Measurements from ENCODE around the gene PARP8.

The PARP8 gene

DNA sequence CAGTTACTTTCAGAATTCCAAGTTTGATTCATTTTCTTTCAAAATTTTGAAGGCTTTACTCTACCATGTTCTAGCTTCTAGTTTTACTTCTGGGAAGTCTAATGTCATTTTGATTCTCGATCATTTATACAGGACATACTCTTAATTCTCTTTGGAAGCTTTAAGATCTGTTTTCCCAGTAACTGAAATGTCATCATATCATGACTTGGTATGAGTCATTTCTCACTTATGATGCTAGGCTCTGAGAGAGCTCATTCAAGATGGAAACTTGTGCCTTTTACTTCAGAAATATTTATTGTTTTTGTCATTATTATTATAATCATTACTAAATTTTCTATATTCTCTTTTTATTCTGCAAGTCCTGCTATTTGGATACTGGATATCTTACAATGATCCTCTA, 222.3 kb downstream of the PARP8 start:
- H3K4me3 ChIP-seq (ENCODE audit: low read depth, low read length), result no peak overlapping the region
- H3K9me3 ChIP-seq (ENCODE audit: control insufficient read depth, insufficient read depth, low read length), result no peaks in the 10 kb centered on the region
- no peaks in the 10 kb centered on the region for H3K27me3 ChIP-seq (ENCODE audit: control insufficient read depth, insufficient read depth, low read length)
- H3K36me3 ChIP-seq (ENCODE audit: control insufficient read depth, insufficient read depth, low read length), result no peaks in the 10 kb centered on the region
- no peak overlapping the region for H3K9ac ChIP-seq (ENCODE audit: low read depth, low read length)
- H3K4me1 ChIP-seq (ENCODE audit: control insufficient read depth, insufficient read depth, low read length), result no peaks in the 10 kb centered on the region

DNA sequence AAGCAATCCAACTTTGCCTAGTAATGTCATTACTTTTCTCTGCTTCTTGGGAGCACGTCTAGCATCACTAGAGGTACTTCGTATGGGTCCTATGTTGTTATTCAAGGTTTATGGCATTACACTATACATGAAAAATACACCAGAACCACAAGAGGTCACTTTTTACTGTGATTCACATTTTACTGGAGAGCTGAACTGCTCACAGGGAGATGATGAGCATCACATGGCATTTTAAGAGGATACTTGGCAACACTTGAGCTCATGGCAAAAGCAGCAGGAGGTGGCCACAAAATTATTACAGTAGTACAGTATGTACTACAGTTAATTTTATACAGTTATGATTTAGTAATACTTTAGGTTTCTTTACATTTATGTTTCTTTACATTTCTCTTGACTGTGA, 223.4 kb downstream of the PARP8 start:
- Histone ChIP-seq H3K4me1 (ENCODE audit: control insufficient read depth, insufficient read depth, low read length) (no peaks in the 10 kb centered on the region), H3K9me3 (ENCODE audit: control insufficient read depth, insufficient read depth, low read length) (no peaks in the 10 kb centered on the region), H3K4me3 (ENCODE audit: low read depth, low read length) (no peak overlapping the region), H3K36me3 (ENCODE audit: control insufficient read depth, insufficient read depth, low read length) (no peaks in the 10 kb centered on the region), H3K27me3 (ENCODE audit: control insufficient read depth, insufficient read depth, low read length) (no peaks in the 10 kb centered on the region), H3K9ac (ENCODE audit: low read depth, low read length) (no peak overlapping the region)
